Measurements from ENCODE around the gene VASH2.

DNA sequence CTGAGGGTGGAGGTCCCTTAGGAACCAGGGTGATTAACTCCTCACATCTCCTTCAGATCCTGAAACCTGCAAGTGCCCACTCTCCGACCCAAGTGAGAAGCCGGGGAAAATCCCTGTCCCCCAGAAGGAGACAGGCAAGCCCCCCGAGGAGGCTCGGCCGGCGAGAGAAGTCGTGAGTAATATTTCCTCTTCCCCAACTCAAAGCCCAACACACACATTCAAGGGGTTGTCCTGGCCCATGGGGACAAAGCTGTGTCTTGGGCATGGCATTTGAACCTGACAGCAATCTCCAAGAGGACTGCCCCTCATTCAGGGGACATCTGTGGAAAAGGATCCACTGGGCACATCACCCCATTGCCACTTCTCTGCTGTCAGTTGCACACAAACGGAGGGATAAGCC is 23.6 kb downstream of the VASH2 start:
- TF ChIP-seq, protein P1, sequence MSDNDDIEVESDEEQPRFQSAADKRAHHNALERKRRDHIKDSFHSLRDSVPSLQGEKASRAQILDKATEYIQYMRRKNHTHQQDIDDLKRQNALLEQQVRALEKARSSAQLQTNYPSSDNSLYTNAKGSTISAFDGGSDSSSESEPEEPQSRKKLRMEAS (IDR thresholded peaks at IDR 0.05): no peak
- TF ChIP-seq, protein P2, sequence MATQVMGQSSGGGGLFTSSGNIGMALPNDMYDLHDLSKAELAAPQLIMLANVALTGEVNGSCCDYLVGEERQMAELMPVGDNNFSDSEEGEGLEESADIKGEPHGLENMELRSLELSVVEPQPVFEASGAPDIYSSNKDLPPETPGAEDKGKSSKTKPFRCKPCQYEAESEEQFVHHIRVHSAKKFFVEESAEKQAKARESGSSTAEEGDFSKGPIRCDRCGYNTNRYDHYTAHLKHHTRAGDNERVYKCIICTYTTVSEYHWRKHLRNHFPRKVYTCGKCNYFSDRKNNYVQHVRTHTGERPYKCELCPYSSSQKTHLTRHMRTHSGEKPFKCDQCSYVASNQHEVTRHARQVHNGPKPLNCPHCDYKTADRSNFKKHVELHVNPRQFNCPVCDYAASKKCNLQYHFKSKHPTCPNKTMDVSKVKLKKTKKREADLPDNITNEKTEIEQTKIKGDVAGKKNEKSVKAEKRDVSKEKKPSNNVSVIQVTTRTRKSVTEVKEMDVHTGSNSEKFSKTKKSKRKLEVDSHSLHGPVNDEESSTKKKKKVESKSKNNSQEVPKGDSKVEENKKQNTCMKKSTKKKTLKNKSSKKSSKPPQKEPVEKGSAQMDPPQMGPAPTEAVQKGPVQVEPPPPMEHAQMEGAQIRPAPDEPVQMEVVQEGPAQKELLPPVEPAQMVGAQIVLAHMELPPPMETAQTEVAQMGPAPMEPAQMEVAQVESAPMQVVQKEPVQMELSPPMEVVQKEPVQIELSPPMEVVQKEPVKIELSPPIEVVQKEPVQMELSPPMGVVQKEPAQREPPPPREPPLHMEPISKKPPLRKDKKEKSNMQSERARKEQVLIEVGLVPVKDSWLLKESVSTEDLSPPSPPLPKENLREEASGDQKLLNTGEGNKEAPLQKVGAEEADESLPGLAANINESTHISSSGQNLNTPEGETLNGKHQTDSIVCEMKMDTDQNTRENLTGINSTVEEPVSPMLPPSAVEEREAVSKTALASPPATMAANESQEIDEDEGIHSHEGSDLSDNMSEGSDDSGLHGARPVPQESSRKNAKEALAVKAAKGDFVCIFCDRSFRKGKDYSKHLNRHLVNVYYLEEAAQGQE (IDR thresholded peaks at IDR 0.05; ENCODE audit: low read depth): no peak
- no peak for TF ChIP-seq EP300 (IDR thresholded peaks at IDR 0.05; ENCODE audit: borderline replicate concordance)
- TF ChIP-seq, protein P3, sequence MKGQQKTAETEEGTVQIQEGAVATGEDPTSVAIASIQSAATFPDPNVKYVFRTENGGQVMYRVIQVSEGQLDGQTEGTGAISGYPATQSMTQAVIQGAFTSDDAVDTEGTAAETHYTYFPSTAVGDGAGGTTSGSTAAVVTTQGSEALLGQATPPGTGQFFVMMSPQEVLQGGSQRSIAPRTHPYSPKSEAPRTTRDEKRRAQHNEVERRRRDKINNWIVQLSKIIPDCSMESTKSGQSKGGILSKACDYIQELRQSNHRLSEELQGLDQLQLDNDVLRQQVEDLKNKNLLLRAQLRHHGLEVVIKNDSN (IDR thresholded peaks at IDR 0.05): no peak
- TF ChIP-seq ZBTB7A (IDR thresholded peaks at IDR 0.05; ENCODE audit: low read depth): no peak
- TF ChIP-seq CREB1 (IDR thresholded peaks at IDR 0.05; ENCODE audit: low read depth): no peak
- no peak for TF ChIP-seq NFIC (IDR thresholded peaks at IDR 0.05)
- TF ChIP-seq TAF1 (IDR thresholded peaks at IDR 0.05; ENCODE audit: low read depth): no peak
- no peak for TF ChIP-seq YY1 (IDR thresholded peaks at IDR 0.05; ENCODE audit: low read depth)
- no peak for TF ChIP-seq CEBPB (IDR thresholded peaks at IDR 0.05)
- TF ChIP-seq RAD21 (IDR thresholded peaks at IDR 0.05; ENCODE audit: low read depth): no peak
- no peak for TF ChIP-seq EGR1 (IDR thresholded peaks at IDR 0.05)

Measured in Ishikawa (cell line).